Measurements from ENCODE around the gene TTLL11. TPM values are rescaled to one million over a fixed set of nuclear protein-coding genes. Genes with fewer than 3 reads are reported as not detected.

Gene TTLL11
- total RNA-seq, 1 donor from 2014 or later, result 4.0 TPM

DNA sequence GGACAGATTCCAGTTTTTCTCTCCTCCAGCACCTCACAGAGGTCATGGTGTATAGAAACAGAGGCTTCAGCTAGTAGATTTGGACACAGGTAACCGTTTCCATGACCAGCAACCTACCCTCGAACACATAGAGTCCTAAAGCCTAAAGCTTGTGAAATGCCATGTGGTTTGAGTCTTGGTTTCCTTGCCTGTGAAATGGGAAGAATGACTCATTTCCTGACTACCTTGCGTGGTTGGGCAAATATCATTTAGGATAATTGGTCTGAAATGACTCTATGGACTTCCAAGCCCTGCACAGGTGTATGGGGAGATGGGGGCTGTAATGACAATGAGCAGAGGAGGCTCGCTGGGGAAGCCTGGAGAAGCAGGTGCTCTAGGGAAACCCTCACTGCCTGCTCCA is 134.6 kb downstream of the TTLL11 start:
- H3K27ac Mint-ChIP-seq (ENCODE audit: unreplicated experiment), result no peak overlapping the region
- no peaks in the 10 kb centered on the region for H3K9me3 Mint-ChIP-seq (ENCODE audit: unreplicated experiment)
- no peaks in the 10 kb centered on the region for H3K27me3 Mint-ChIP-seq (ENCODE audit: unreplicated experiment)
- H3K36me3 Mint-ChIP-seq (ENCODE audit: low read depth, unreplicated experiment), result no peaks in the 10 kb centered on the region
- no peak overlapping the region for H3K4me3 Mint-ChIP-seq (ENCODE audit: unreplicated experiment)
- H3K4me1 Mint-ChIP-seq (ENCODE audit: unreplicated experiment), result no peaks in the 10 kb centered on the region
- TF ChIP-seq, protein P1, sequence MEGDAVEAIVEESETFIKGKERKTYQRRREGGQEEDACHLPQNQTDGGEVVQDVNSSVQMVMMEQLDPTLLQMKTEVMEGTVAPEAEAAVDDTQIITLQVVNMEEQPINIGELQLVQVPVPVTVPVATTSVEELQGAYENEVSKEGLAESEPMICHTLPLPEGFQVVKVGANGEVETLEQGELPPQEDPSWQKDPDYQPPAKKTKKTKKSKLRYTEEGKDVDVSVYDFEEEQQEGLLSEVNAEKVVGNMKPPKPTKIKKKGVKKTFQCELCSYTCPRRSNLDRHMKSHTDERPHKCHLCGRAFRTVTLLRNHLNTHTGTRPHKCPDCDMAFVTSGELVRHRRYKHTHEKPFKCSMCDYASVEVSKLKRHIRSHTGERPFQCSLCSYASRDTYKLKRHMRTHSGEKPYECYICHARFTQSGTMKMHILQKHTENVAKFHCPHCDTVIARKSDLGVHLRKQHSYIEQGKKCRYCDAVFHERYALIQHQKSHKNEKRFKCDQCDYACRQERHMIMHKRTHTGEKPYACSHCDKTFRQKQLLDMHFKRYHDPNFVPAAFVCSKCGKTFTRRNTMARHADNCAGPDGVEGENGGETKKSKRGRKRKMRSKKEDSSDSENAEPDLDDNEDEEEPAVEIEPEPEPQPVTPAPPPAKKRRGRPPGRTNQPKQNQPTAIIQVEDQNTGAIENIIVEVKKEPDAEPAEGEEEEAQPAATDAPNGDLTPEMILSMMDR (IDR thresholded peaks at IDR 0.05; ENCODE audit: unreplicated experiment), result no peak
- no peak for DNase-seq (ENCODE audit: low spot score)

DNA sequence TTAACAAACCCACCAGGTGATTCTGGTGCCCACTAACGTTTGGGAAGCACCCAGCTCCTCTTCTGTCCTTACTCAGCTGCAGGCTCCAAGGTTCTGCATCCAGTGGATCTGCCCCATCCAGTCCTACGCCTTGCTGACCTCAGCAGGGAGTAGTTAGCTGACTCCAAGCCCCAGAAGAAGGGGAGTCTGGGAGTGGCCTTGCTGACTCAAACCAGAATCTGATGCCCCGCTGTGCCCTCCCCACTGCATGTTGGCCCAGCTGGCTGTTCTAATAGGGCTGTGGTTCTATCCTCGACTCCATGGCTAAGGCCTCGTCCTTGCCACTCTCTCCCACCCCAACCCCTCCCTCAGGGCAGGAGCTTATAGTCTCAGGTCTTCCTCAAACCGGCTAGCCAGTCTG is 136.3 kb downstream of the TTLL11 start:
- TF ChIP-seq, protein P1 (IDR thresholded peaks at IDR 0.05; ENCODE audit: unreplicated experiment), result no peak
- Mint-ChIP-seq H3K9me3 (ENCODE audit: unreplicated experiment) (no peaks in the 10 kb centered on the region), H3K4me1 (ENCODE audit: unreplicated experiment) (no peaks in the 10 kb centered on the region), H3K27ac (ENCODE audit: unreplicated experiment) (no peak overlapping the region), H3K27me3 (ENCODE audit: unreplicated experiment) (no peaks in the 10 kb centered on the region), H3K36me3 (ENCODE audit: low read depth, unreplicated experiment) (no peaks in the 10 kb centered on the region), H3K4me3 (ENCODE audit: unreplicated experiment) (no peak overlapping the region)
- no peak for DNase-seq (ENCODE audit: low spot score)

DNA sequence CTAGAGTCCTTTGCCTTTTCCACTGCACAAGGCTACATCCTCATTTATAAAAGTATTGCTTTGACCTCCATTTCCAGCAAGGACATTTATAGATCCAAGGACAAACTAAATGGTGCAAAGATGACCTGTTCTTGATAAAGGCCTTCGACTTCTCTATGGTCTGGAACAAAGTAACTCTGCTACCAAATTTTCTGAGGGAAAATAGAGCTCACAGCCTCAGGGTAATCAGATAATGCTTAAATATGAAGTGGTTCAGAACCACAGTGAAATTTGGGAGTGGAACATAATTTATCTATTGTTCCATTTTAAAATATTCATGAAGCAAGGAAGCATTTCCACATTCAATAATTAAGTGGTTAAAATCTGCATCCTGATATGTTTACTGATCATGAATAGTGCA is 137.5 kb downstream of the TTLL11 start:
- Mint-ChIP-seq H3K27me3 (ENCODE audit: unreplicated experiment) (no peaks in the 10 kb centered on the region), H3K36me3 (ENCODE audit: low read depth, unreplicated experiment) (no peaks in the 10 kb centered on the region), H3K27ac (ENCODE audit: unreplicated experiment) (no peak overlapping the region), H3K4me3 (ENCODE audit: unreplicated experiment) (no peak overlapping the region), H3K4me1 (ENCODE audit: unreplicated experiment) (no peaks in the 10 kb centered on the region), H3K9me3 (ENCODE audit: unreplicated experiment) (no peaks in the 10 kb centered on the region)
- TF ChIP-seq, protein P1 (IDR thresholded peaks at IDR 0.05; ENCODE audit: unreplicated experiment), result no peak
- DNase-seq (ENCODE audit: low spot score), result no peak

DNA sequence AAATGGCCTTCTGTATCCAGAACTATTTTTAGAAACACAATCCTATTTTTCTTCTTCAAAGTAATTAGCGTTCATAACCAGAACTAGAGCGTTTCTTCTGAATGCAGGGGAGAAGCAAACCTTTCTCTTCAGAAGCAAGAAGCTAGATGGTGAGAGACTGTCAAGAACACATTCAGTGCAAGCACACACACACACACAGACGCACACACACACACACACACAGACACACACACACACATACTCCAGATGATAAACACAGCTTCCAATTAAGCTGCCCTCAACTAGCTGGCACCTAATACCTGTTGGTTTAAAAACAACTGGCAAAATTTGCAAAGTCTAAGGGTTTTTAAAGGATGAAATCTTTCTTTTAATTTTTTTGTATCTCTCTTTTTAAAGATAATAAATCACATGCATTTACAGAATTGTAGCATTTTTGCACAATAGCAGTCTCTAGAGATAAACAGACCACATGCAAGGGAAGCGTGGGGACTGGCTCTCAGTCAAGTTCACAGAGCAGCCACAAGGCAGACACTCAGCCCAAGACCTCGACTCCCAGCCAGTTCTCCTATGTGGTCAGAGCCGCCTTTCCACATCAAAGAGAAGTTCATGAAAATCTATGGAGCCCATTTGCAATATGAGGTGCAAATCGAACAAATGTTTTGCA is 138.5 kb downstream of the TTLL11 start:
- Mint-ChIP-seq H3K27me3 (ENCODE audit: unreplicated experiment) (peaks cover 2% of the 10 kb centered on the region), H3K9me3 (ENCODE audit: unreplicated experiment) (no peaks in the 10 kb centered on the region), H3K4me3 (ENCODE audit: unreplicated experiment) (no peak overlapping the region), H3K4me1 (ENCODE audit: unreplicated experiment) (no peaks in the 10 kb centered on the region), H3K27ac (ENCODE audit: unreplicated experiment) (no peak overlapping the region), H3K36me3 (ENCODE audit: low read depth, unreplicated experiment) (no peaks in the 10 kb centered on the region)
- TF ChIP-seq, protein P1 (IDR thresholded peaks at IDR 0.05; ENCODE audit: unreplicated experiment), result no peak
- DNase-seq (ENCODE audit: low spot score), result no peak

DNA sequence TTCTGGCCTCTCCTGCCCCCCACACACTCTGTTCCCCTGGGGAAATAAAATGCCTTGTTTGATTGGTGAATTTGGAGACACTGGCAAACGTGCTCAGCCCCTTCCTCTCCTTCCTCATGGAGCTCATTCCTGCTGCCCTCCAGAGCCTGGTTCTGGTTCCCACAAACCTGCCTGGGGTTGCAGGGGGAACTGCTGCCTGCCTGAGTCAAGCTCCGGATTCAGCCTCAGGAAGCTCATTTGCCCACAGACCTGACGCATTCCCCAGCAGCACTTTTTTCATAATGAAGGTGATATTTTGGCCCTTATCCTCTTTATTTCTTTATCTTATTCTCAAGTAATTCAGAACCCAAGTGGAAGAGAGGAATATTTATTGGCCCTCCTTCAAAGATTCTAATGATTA is 140.5 kb downstream of the TTLL11 start:
- H3K27ac Mint-ChIP-seq (ENCODE audit: unreplicated experiment), result no peak overlapping the region
- TF ChIP-seq, protein P1 (IDR thresholded peaks at IDR 0.05; ENCODE audit: unreplicated experiment), result no peak
- H3K27me3 Mint-ChIP-seq (ENCODE audit: unreplicated experiment), result peaks cover 2% of the 10 kb centered on the region
- no peak overlapping the region for H3K4me3 Mint-ChIP-seq (ENCODE audit: unreplicated experiment)
- DNase-seq (ENCODE audit: low spot score), result no peak
- H3K9me3 Mint-ChIP-seq (ENCODE audit: unreplicated experiment), result no peaks in the 10 kb centered on the region
- no peaks in the 10 kb centered on the region for H3K36me3 Mint-ChIP-seq (ENCODE audit: low read depth, unreplicated experiment)
- no peaks in the 10 kb centered on the region for H3K4me1 Mint-ChIP-seq (ENCODE audit: unreplicated experiment)
